ENCODE data around the gene DGKH. TPM values are rescaled to one million over a fixed set of nuclear protein-coding genes. Genes with fewer than 3 reads are reported as not detected.

Gene DGKH
- total RNA-seq, 1 donor from 2014 or later: 17.9 TPM

DNA sequence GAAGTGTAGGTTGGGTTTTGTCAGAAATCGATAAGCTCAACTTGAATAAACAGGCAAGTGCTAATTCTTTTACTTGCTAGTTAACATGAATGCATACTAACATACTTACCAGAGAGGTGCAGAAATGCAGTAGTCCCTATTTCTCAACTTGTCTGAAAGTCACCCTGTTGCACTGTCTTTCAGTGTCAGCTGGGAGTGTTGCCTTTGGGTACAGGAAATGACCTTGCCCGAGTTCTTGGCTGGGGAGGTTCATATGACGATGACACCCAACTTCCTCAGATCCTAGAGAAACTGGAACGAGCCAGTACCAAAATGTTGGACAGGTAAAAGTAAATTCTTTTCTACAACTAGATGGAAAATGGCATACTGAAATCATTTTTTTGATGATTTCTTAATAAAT lies 120.0 kb downstream of the DGKH start:
- TF ChIP-seq, protein P1, sequence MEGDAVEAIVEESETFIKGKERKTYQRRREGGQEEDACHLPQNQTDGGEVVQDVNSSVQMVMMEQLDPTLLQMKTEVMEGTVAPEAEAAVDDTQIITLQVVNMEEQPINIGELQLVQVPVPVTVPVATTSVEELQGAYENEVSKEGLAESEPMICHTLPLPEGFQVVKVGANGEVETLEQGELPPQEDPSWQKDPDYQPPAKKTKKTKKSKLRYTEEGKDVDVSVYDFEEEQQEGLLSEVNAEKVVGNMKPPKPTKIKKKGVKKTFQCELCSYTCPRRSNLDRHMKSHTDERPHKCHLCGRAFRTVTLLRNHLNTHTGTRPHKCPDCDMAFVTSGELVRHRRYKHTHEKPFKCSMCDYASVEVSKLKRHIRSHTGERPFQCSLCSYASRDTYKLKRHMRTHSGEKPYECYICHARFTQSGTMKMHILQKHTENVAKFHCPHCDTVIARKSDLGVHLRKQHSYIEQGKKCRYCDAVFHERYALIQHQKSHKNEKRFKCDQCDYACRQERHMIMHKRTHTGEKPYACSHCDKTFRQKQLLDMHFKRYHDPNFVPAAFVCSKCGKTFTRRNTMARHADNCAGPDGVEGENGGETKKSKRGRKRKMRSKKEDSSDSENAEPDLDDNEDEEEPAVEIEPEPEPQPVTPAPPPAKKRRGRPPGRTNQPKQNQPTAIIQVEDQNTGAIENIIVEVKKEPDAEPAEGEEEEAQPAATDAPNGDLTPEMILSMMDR (IDR thresholded peaks at IDR 0.05; ENCODE audit: insufficient read depth, low read length, poor library complexity, severe bottlenecking): no peak
- H3K4me3 ChIP-seq (ENCODE audit: low read depth, low read length): no peak overlapping the region
- H3K36me3 ChIP-seq (ENCODE audit: control insufficient read depth, insufficient read depth, low read length): no peaks in the 10 kb centered on the region
- no peak for DNase-seq (ENCODE audit: low read depth)
- no peaks in the 10 kb centered on the region for H3K27me3 ChIP-seq (ENCODE audit: control insufficient read depth, insufficient read depth, low read length)

- Histone ChIP-seq H3K36me3 (ENCODE audit: control insufficient read depth, insufficient read depth, low read length) (no peaks in the 10 kb centered on the region), H3K4me3 (ENCODE audit: low read depth, low read length) (no peak overlapping the region), H3K27me3 (ENCODE audit: control insufficient read depth, insufficient read depth, low read length) (no peaks in the 10 kb centered on the region)
- TF ChIP-seq, protein P1 (IDR thresholded peaks at IDR 0.05; ENCODE audit: insufficient read depth, low read length, poor library complexity, severe bottlenecking): no peak
- no peak for DNase-seq (ENCODE audit: low read depth)
These were observed 121.6 kb downstream of the DGKH start for GRCh38 chr13:42170029-42170428.

DNA sequence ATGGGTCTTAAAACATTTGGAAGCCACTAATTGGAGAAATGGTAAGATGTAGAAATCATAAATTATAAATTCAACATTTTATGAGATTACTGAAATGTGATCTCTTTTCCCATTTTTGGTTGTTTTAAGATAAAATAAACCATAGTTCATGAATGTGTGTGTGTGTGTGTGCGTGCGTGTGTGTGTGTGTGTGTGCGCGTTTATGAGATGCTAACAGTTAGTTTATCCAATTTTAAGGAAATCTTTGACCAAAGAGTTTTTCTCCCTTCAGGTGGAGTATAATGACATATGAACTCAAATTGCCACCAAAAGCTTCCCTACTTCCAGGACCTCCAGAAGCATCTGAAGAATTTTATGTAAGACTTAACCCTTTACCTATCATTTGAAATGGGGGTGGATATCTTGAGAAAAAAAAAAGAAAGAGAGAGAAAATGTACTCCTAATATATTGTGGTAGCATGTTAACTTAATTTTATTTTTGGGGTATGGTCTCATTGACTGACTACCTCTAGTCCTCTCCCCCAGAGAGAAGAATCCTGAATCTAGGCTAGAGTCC lies 125.4 kb downstream of the DGKH start:
- H3K27me3 ChIP-seq (ENCODE audit: control insufficient read depth, insufficient read depth, low read length): no peaks in the 10 kb centered on the region
- no peak overlapping the region for H3K4me3 ChIP-seq (ENCODE audit: low read depth, low read length)
- TF ChIP-seq, protein P1 (IDR thresholded peaks at IDR 0.05; ENCODE audit: insufficient read depth, low read length, poor library complexity, severe bottlenecking): no peak
- no peak for DNase-seq (ENCODE audit: low read depth)
- H3K36me3 ChIP-seq (ENCODE audit: control insufficient read depth, insufficient read depth, low read length): no peaks in the 10 kb centered on the region

DNA sequence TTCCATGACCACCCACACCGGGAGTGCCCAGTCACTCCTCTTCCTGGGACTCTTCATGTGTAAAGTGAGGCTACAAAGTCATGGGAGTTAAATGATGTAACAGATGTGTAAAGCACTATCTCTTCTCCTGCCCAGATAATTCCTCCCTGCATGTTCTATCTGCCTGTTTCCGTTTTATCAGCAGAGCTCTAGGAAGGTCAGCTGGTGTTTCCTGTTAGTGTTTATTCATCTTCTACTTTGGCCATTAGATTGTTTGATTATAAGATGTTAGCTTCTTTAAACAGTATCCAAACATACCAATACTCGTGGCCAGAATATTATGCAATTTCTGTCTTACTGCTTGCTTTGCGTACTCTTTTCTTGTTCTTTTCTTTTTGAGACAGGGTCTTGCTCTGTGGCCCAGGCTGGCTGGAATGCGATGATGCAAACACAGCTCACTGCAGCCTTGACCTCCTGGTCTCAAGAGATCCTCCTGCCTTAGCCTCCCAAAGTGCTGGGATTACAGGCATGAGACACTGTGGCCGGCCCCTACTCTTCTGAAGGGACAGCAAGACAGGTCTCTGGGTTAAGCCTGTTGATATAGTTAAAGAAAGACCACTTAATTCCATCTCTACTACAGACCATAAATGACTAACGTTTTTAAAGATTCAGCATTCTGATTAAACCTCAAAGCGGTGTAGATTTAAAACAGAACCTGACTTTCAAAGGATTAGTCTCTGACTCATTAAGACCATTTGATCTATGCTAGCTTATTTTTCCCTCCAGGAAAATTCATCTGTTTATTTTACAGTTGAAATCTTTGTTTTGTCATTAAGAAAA lies 126.1 kb downstream of the DGKH start:
- TF ChIP-seq, protein P1 (IDR thresholded peaks at IDR 0.05; ENCODE audit: insufficient read depth, low read length, poor library complexity, severe bottlenecking): no peak
- Histone ChIP-seq H3K36me3 (ENCODE audit: control insufficient read depth, insufficient read depth, low read length) (no peaks in the 10 kb centered on the region), H3K27me3 (ENCODE audit: control insufficient read depth, insufficient read depth, low read length) (no peaks in the 10 kb centered on the region), H3K4me3 (ENCODE audit: low read depth, low read length) (no peak overlapping the region)
- no peak for DNase-seq (ENCODE audit: low read depth)

DNA sequence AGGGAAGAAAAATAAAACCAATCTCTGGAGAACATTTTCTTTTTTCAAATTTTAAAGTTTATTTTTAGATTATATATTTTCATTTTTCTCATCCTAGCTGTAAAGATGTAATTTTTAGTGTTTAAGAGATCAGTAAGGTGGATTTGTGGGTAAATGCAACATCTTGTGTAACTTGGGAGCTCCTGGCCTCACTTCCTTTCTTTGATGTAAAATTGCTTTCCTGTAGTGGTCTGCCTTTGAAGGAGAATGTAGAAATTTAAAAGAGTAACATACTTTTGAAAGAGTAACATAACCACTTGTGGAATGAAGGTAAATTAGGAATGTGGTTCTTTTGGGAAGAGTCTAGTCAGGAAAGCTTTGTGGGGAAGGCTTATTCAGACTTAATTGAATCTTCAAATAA lies 127.8 kb downstream of the DGKH start:
- DNase-seq (ENCODE audit: low read depth): no peak
- no peak overlapping the region for H3K4me3 ChIP-seq (ENCODE audit: low read depth, low read length)
- TF ChIP-seq, protein P1 (IDR thresholded peaks at IDR 0.05; ENCODE audit: insufficient read depth, low read length, poor library complexity, severe bottlenecking): no peak
- no peaks in the 10 kb centered on the region for H3K27me3 ChIP-seq (ENCODE audit: control insufficient read depth, insufficient read depth, low read length)
- H3K36me3 ChIP-seq (ENCODE audit: control insufficient read depth, insufficient read depth, low read length): no peaks in the 10 kb centered on the region

Measured in kidney epithelial cell (primary cell).